Omental fat pad (tissue), 4 donors: ENCODE measurements around the gene MOV10L1. TPM values are rescaled to one million over a fixed set of nuclear protein-coding genes. Genes with fewer than 3 reads are reported as not detected.

Experiments used
- ATAC-seq: fragments of 150-250 bp; one replicate; pipeline ENCODE4 v1.9.1; 2016; ENCODE audit warnings: mild to moderate bottlenecking, moderate library complexity; ENCODE audit not compliant: low FRiP score
- DNase-seq: peaks from one replicate; pipeline ENCODE4 v3.0.0-alpha.2; 2019; ENCODE audit warnings: low spot score
- total RNA-seq, 4 donors: library from RNA; depleted of rRNA; stranded (reverse); fragments of >200 nt; gene quantifications; one replicate each; pipeline ENCODE4 v1.1.0, GENCODE V29; 2016
- TF ChIP-seq, protein P1 (sequence below), 3 donors: fragments of 450-650 bp; IDR thresholded peaks; one replicate each; pipeline ENCODE4 v1.5.1; 2016 to 2017; ENCODE audit warnings: antibody characterized with exemption in 3 of 3, mild to moderate bottlenecking in 3 of 3, moderate library complexity in 2 of 3

Gene MOV10L1
- total RNA-seq, 4 donors from 2014 or later, result 0.36 to 2.5 (median 0.97) TPM

DNA sequence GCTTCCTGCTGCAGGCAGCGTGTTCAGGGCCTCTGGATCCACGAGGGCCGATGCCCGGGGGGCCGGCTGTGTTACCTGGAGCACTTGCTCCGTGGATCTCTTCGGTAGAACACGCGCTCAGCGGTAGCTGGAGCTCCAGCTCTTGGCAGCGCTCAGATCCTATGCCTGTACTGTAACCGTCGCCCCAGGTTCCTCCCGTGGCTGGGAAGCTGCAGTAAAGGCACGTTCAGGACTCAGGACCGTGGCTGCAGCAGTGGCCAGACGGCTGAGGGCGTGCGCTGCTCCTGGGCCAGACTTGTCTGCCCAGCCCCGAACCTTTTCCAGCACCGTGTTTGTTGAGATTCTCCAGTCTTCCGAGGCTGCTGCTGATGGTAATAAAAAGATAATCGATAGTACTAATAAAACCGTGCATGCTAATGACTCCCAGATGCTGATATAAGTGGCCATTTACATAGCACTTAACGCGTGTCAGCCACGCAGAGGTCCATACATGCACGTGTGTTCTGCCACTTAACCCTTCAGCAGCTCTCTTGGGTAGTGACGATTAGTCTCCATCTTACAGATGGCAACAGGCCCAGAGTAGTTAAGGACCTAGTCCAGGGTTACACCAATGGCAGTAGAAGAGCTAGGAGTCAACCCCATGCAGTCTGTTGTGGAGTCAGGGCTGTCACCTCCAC lies 1.4 kb downstream of the MOV10L1 start:
- no peak for ATAC-seq

DNA sequence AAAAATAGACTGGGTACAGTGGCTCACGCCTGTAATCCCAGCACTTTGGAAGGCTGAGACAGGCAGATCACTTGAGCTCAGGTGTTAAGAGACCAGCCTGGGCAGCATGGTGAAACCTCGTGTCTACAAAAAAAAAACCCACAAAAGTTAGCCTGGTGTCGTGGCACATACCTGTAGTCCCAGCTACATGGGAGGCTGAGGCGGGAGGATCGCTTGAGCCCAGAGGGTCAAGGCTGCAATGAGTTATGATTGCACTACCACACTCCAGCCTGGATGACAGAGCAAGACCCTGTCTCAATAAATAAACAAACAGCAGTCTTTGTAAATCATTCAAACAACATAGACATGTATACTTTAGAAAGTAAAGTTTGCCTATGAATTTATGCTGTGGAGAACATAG lies 2.5 kb downstream of the MOV10L1 start:
- ATAC-seq (no peak), DNase-seq (no peak)

More for the DNA sequence above, 1.4 kb downstream of the MOV10L1 start:
- DNase-seq, result no peak
- TF ChIP-seq, protein P1, sequence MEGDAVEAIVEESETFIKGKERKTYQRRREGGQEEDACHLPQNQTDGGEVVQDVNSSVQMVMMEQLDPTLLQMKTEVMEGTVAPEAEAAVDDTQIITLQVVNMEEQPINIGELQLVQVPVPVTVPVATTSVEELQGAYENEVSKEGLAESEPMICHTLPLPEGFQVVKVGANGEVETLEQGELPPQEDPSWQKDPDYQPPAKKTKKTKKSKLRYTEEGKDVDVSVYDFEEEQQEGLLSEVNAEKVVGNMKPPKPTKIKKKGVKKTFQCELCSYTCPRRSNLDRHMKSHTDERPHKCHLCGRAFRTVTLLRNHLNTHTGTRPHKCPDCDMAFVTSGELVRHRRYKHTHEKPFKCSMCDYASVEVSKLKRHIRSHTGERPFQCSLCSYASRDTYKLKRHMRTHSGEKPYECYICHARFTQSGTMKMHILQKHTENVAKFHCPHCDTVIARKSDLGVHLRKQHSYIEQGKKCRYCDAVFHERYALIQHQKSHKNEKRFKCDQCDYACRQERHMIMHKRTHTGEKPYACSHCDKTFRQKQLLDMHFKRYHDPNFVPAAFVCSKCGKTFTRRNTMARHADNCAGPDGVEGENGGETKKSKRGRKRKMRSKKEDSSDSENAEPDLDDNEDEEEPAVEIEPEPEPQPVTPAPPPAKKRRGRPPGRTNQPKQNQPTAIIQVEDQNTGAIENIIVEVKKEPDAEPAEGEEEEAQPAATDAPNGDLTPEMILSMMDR (IDR thresholded peaks at IDR 0.05), result no peak

DNA sequence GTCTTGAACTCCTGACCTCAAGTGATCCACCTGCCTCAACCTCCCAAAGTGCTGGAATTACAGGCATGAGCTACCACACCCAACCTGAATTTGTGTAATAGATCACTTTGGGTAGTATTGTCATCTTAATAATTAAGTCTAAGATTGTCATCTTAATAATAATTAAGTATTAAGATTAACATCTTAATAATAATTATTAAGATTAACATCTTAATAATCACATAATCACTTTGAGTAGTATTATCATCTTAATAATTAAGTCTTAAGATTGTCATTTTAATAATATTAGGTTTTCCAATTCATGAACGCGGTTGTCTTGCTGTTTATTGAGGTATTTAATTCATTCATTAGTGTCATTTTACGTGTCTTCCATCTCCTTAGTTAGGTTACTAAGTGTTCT lies 8.2 kb downstream of the MOV10L1 start:
- DNase-seq (no peak), ATAC-seq (no peak)
- TF ChIP-seq, protein P1 (IDR thresholded peaks at IDR 0.05), result no peak

More for the DNA sequence above, 2.5 kb downstream of the MOV10L1 start:
- TF ChIP-seq, protein P1 (IDR thresholded peaks at IDR 0.05), result no peak

DNA sequence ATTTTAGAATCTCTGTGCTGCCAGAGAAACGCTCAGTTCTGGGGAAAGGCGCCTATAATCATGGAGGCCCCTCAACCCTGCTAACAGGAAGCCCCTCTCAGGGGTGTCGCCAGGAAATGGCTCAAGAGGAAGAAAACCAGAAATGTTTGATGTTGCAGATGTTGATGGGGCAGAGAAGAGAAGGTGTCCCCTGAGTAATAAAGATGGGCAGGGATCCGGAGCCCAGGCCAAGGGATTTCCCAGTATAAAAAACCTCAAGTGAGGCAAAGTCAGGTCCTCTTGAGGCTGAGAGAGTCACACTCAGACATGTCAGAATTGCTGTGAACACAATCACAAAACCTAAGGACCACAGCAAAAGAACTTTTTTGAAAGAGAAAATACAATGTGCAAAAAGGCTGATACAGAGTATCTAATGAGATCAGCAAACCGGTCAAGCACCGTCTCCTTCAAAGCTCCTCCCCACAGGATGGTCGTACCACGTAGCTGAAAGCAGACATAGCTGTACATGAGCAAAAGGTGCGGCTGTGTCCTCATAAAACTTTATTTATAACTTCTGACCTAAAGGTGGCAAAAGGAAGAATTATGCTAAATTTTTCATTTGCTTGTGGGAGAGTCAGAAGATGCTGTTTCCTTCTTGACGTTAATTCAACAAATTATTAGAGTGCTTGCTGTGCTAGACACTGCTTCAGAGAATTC lies 12.2 kb downstream of the MOV10L1 start:
- ATAC-seq (no peak), DNase-seq (no peak)
- TF ChIP-seq, protein P1 (IDR thresholded peaks at IDR 0.05), result no peak

DNA sequence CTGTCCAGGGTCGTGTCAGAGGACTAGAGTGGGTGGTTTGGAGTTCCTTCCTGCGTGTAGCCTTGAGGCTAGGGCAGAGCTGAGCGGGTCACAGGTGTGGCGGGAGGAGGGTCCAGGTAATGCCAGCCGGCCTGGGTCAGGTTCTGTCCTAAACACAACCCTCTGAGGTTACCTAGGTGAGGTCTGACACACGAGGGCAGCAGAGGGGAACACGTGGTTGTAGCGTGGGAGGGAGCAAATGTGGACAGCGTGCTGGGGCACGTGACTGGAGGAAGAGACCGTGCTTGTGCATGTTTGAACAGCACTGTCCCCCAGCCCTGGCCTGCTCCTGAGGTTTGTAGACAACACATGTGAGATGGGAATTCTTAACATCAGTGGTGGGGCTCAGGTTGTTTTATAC lies 13.1 kb downstream of the MOV10L1 start:
- no peak for DNase-seq
- TF ChIP-seq, protein P1 (IDR thresholded peaks at IDR 0.05), result no peak
- no peak for ATAC-seq

DNA sequence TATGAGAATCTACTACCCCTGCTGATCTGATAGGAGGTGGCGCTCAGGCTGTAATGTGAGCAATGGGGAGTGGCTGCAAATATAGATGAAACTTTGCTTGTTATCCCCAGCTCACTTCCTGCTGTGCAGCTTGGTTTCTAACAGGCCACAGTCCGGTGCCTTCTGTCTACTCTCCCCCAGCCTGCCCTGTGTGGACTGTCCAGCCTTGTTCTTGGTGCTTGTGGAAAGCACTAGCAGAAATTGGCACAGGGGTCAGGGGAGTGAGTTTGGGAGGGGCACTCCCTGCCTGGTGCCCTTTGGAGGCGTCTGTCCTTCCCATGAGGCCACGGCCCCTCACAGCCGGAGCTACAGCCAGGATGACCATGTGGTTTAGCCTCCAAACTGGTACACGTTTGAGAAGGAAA lies 14.3 kb downstream of the MOV10L1 start:
- DNase-seq, result no peak
- no peak for ATAC-seq
- TF ChIP-seq, protein P1 (IDR thresholded peaks at IDR 0.05), result no peak
